Osteocyte (in vitro differentiated cells): Measurements from ENCODE around the gene AGAP5. TPM values are rescaled to one million over a fixed set of nuclear protein-coding genes. Genes with fewer than 3 reads are reported as not detected.
"Not testable (repeated sequence)": the region's sequence is repeated elsewhere in the genome, so short reads cannot be mapped to it uniquely, and the experiment has no call there.

ENCODE experiments used
- DNase-seq: peaks from one replicate; pipeline ENCODE4 v3.0.0; 2021; ENCODE audit warnings: mixed read lengths; ENCODE audit not compliant: unreplicated experiment; ENCODE audit errors: extremely low spot score
- H3K27ac Mint-ChIP-seq: one replicate; pipeline ENCODE4 v1.8.0; 2021; ENCODE audit warnings: mild to moderate bottlenecking, mixed read lengths; ENCODE audit not compliant: unreplicated experiment
- H3K27me3 Mint-ChIP-seq: one replicate; pipeline ENCODE4 v1.8.0; 2021; ENCODE audit warnings: mixed read lengths; ENCODE audit not compliant: unreplicated experiment
- H3K36me3 Mint-ChIP-seq: one replicate; pipeline ENCODE4 v1.8.0; 2021; ENCODE audit warnings: mixed read lengths; ENCODE audit not compliant: unreplicated experiment
- H3K4me1 Mint-ChIP-seq: one replicate; pipeline ENCODE4 v1.8.0; 2021; ENCODE audit warnings: mixed read lengths; ENCODE audit not compliant: unreplicated experiment
- H3K4me3 Mint-ChIP-seq: one replicate; pipeline ENCODE4 v1.8.0; 2021; ENCODE audit warnings: mild to moderate bottlenecking, moderate library complexity, mixed read lengths; ENCODE audit not compliant: unreplicated experiment
- H3K9me3 Mint-ChIP-seq: one replicate; pipeline ENCODE4 v1.8.0; 2021; ENCODE audit warnings: mixed read lengths; ENCODE audit not compliant: unreplicated experiment
- total RNA-seq: library from RNA; stranded (reverse); gene quantifications from 2 replicates; pipeline ENCODE4 v1.2.1, GENCODE V29; 2021

The AGAP5 gene
- total RNA-seq, 1 donor from 2014 or later: 5.9 TPM

GRCh38 chr10:73703924-73704323 is 6.0 kb upstream of the AGAP5 start:
- peaks cover 10% of the 10 kb centered on the region for H3K36me3 Mint-ChIP-seq
- H3K27me3 Mint-ChIP-seq, DNase-seq, H3K4me3 Mint-ChIP-seq, H3K27ac Mint-ChIP-seq, H3K9me3 Mint-ChIP-seq, H3K4me1 Mint-ChIP-seq: not testable (repeated sequence)

GRCh38 chr10:73698819-73699218 is 910 bp upstream of the AGAP5 start:
- not testable (repeated sequence) for H3K4me1 Mint-ChIP-seq, H3K27ac Mint-ChIP-seq, H3K36me3 Mint-ChIP-seq, H3K4me3 Mint-ChIP-seq, H3K27me3 Mint-ChIP-seq, H3K9me3 Mint-ChIP-seq, DNase-seq

GRCh38 chr10:73695302-73695701 is 2.6 kb downstream of the AGAP5 start:
- DNase-seq: not testable (repeated sequence)

GRCh38 chr10:73690755-73691154 is 7.2 kb downstream of the AGAP5 start:
- H3K9me3 Mint-ChIP-seq, H3K4me3 Mint-ChIP-seq, H3K27ac Mint-ChIP-seq, H3K36me3 Mint-ChIP-seq, DNase-seq, H3K27me3 Mint-ChIP-seq, H3K4me1 Mint-ChIP-seq: not testable (repeated sequence)

More at GRCh38 chr10:73695302-73695701, 2.6 kb downstream of the AGAP5 start:
- not testable (repeated sequence) for H3K4me3 Mint-ChIP-seq, H3K36me3 Mint-ChIP-seq, H3K27me3 Mint-ChIP-seq, H3K27ac Mint-ChIP-seq, H3K9me3 Mint-ChIP-seq, H3K4me1 Mint-ChIP-seq

GRCh38 chr10:73689596-73689995 is 8.3 kb downstream of the AGAP5 start:
- H3K4me1 Mint-ChIP-seq, H3K36me3 Mint-ChIP-seq, H3K27ac Mint-ChIP-seq, DNase-seq, H3K9me3 Mint-ChIP-seq, H3K27me3 Mint-ChIP-seq, H3K4me3 Mint-ChIP-seq: not testable (repeated sequence)

- not testable (repeated sequence) for DNase-seq, H3K27me3 Mint-ChIP-seq, H3K4me1 Mint-ChIP-seq, H3K27ac Mint-ChIP-seq, H3K4me3 Mint-ChIP-seq, H3K9me3 Mint-ChIP-seq, H3K36me3 Mint-ChIP-seq
Observed at GRCh38 chr10:73687641-73688040, 10.3 kb downstream of the AGAP5 start.

GRCh38 chr10:73674546-73674945 is 23.4 kb downstream of the AGAP5 start:
- not testable (repeated sequence) for H3K27ac Mint-ChIP-seq, H3K4me3 Mint-ChIP-seq, H3K36me3 Mint-ChIP-seq, DNase-seq, H3K9me3 Mint-ChIP-seq, H3K4me1 Mint-ChIP-seq, H3K27me3 Mint-ChIP-seq

- H3K36me3 Mint-ChIP-seq, H3K9me3 Mint-ChIP-seq, H3K4me1 Mint-ChIP-seq, H3K27ac Mint-ChIP-seq, H3K4me3 Mint-ChIP-seq, H3K27me3 Mint-ChIP-seq, DNase-seq: not testable (repeated sequence)
Observed at GRCh38 chr10:73668378-73668777, 29.5 kb downstream of the AGAP5 start.

GRCh38 chr10:73666153-73666809 is 31.6 kb downstream of the AGAP5 start:
- H3K4me3 Mint-ChIP-seq, DNase-seq, H3K27ac Mint-ChIP-seq: not testable (repeated sequence)

GRCh38 chr10:73665581-73665980 is 32.3 kb downstream of the AGAP5 start:
- not testable (repeated sequence) for H3K27me3 Mint-ChIP-seq, H3K4me3 Mint-ChIP-seq, DNase-seq, H3K27ac Mint-ChIP-seq, H3K36me3 Mint-ChIP-seq, H3K9me3 Mint-ChIP-seq
- peaks cover 11% of the 10 kb centered on the region for H3K4me1 Mint-ChIP-seq

More at GRCh38 chr10:73666153-73666809, 31.6 kb downstream of the AGAP5 start:
- not testable (repeated sequence) for H3K36me3 Mint-ChIP-seq, H3K9me3 Mint-ChIP-seq, H3K27me3 Mint-ChIP-seq, H3K4me1 Mint-ChIP-seq

GRCh38 chr10:73664156-73665040 is 33.5 kb downstream of the AGAP5 start:
- H3K27ac Mint-ChIP-seq, H3K36me3 Mint-ChIP-seq, DNase-seq, H3K4me3 Mint-ChIP-seq, H3K27me3 Mint-ChIP-seq, H3K9me3 Mint-ChIP-seq: not testable (repeated sequence)
- peaks cover 17% of the 10 kb centered on the region for H3K4me1 Mint-ChIP-seq

- not testable (repeated sequence) for H3K27me3 Mint-ChIP-seq, H3K27ac Mint-ChIP-seq, H3K9me3 Mint-ChIP-seq, DNase-seq, H3K36me3 Mint-ChIP-seq, H3K4me3 Mint-ChIP-seq
- H3K4me1 Mint-ChIP-seq: peaks cover 17% of the 10 kb centered on the region
Observed at GRCh38 chr10:73663621-73664020, 34.3 kb downstream of the AGAP5 start.
